Right renal pelvis (tissue), 4 donors: ENCODE data around the gene TIFAB. TPM values are rescaled to one million over a fixed set of nuclear protein-coding genes. Genes with fewer than 3 reads are reported as not detected.
"Not testable (repeated sequence)": the region's sequence is repeated elsewhere in the genome, so short reads cannot be mapped to it uniquely, and the experiment has no call there.

Source experiments
- DNase-seq, 4 donors: peaks; one replicate each; pipeline ENCODE4 v3.0.0-alpha.2; 2013; ENCODE audit warnings: low read depth in 4 of 4, low spot score in 3 of 4, missing footprints in 1 of 4
- polyA plus RNA-seq, 4 donors: library from polyadenylated mRNA; unstranded; fragments of 120-200 nt; gene quantifications; one replicate each; pipeline ENCODE4 v1.2.1, GENCODE V29; 2013; ENCODE audit not compliant: insufficient read length in 4 of 4

Gene TIFAB
- under 1 TPM; 0.06 to 0.28 (median 0.18) TPM for polyA plus RNA-seq

DNA sequence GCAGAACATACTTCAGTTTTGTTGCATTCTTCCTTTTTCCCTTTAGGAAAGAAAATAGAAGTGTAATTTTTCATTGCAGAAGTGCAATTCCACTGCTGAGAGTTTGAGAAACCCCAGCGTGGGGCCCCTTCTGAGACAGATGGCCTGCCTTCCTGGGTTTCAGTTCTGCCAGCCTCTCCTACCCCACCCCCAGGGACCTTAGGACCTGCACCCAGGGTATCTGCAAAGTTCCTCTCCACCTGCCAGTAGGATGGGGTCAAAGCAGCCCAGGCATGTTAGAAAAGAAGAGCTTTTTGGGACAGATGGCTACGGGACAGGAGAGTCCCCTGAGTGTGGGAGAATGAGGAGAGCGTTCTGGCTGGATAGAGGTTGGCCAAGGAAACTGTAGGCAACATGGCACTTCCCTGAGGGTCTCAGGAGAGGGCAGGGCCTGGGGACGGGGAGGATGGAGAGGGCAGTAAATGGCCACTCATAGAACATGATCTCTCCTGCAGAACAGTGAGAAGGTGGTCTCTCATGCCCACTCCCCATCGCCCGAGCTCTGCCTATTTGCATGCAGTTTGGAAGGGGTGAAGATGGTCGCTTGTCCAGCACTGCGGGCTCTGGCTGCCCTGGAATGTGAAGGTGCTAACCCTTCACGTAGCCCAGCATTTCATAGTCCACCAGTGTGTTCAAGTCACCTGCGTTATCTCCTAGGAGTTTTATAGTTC is at the start of gene TIFAB:
Gene TIFAB, minus strand, starts transcription at position 31 of the 710 bp plus-strand sequence. CDS start 2,412 bp downstream, outside the sequence.
- DNase-seq = no peak

- DNase-seq = no peak
Measured at GRCh38 chr5:135498637-135498995, 46.5 kb upstream of the TIFAB start.

DNA sequence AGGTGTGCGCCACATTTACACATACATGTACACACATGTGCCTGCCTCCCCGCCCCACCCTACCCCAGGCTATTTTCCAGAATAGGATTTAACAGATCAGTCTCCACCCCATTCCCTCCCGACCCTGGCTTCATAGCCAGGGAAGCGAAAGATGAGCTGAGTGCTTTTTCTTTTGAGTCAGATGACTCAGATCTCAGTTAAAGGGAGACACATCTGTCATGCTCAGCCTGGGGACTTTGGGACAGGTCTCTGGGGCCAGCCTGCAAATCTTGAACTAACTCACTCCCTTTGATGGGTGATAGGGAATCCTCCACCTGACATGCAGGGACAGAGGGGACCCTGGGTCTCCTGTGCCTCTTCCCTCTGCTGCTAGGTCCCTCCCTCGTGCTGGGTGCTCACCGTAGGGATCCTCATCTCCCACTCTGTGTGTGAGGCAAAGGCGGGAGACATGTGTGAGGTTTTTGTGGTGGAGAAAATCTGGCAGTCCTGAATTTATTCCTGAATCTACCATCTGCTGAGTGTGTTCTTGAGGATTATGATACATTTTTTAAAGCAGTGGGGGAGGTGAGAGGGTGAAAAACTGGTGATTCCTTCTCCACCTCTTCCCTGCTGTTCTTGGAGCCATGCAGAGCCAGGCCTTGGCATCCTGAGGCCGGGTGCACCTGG is 46.0 kb upstream of the TIFAB start:
- no peak for DNase-seq

DNA sequence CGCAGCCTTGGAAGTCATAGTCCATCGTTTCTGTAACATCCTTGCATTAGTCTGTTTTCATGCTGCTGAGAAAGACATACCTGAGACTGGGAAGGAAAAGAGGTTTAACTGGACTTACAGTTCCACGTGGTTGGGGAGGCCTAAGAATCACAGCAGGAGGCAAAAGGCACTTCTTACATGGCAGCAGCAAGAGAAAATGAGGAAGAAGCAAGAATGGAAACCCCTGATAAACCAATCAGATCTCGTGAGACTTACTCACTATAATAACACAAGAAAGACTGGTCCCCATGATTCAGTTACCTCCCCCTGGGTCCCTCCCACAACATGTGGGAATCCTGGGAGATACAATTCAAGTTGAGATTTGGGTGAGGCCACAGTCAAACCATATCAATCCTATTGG is 43.4 kb upstream of the TIFAB start:
- DNase-seq = not testable (repeated sequence)

GRCh38 chr5:135494196-135494595 is 42.0 kb upstream of the TIFAB start:
- no peak for DNase-seq

DNA sequence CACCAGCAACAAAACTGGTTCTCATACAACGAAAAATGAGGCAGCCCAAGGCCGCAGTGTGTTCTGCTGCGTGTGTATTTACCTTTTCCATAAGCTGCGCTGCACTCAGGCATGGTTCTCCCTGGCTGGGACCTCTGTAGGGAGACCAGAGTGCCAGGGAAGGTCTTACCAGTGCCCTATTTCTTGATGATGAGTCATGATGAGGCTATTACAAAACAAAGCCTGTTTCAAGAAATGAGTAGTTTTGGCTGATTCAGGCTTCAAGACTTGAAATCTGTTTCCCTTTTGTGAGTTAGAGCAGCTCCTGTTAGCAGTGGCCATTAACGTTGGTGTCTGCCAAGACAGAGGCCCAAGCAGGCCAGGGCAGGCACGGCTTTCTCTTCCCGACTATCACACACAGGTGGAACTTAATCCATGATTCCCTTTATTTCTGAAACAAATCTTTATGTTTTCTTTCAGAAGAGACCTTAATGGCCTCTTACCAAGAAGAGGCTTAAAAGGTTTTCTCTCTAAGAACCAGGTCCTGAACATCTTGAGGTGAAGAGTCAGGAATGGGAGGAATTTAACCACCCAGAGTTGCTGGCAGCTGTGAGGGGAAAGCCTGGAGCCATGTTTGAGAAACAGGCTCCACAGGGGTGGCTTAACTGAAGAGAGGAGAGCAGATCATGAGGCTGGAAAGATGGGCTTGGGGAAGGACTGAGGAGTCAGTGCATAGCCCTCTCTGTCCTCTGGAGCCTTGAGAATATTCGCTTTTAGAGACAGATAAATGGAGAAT is 41.4 kb upstream of the TIFAB start:
- no peak for DNase-seq

DNA sequence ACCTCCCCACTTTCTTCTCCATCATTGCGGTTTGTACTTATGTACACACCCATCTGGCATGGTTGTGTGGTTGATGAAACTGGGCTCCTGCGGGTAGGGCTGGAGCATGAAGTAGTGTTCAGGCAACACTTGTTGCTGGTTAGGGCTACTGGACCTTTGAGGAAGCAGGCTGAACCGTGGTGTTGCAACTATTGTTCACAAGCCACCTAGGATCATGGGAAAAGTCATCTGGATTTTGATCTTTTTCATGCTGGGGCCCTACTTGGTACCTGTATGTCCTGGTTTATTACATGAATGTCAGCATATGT is 40.1 kb upstream of the TIFAB start:
- no peak for DNase-seq

DNA sequence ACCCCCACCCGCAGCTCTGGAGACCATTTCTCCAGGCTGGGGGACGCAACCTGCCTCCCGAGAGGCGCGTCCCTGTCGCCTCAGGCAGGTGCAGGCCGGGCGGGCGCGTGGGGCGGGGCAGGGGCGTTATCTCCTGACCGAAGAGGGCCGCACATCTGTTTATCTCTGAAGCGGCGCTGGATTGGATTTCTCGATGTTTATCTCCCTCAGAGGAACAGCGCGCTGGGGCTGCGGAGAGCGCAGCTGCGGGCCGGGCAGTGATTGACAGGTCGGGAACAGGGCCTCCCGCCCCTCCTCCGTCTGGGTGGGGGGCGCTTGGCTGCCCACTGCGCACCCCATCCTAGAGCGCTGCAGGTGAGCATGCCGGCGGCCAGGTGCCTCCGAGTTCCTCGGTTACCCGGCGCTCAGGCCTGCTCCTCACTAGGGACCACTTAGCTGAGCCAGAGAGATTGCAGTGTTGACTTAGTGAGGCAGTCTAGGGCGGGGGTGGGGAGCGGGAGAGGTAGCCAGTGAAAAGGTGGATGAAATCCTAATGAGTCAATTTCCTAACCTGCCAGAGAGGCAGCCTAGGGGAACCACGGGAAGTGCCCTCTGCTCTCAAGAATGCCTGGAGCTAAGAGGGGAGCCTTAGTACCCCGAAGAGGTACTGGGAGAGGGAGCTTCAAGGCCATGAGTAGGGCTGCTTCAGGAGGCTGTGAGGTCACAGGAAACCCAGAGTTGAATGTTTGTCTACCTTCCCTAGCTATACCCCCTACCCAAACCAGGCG is 39.6 kb upstream of the TIFAB start:
- DNase-seq = no peak

- DNase-seq = no peak
Measured at GRCh38 chr5:135491038-135491551, 38.9 kb upstream of the TIFAB start.

DNA sequence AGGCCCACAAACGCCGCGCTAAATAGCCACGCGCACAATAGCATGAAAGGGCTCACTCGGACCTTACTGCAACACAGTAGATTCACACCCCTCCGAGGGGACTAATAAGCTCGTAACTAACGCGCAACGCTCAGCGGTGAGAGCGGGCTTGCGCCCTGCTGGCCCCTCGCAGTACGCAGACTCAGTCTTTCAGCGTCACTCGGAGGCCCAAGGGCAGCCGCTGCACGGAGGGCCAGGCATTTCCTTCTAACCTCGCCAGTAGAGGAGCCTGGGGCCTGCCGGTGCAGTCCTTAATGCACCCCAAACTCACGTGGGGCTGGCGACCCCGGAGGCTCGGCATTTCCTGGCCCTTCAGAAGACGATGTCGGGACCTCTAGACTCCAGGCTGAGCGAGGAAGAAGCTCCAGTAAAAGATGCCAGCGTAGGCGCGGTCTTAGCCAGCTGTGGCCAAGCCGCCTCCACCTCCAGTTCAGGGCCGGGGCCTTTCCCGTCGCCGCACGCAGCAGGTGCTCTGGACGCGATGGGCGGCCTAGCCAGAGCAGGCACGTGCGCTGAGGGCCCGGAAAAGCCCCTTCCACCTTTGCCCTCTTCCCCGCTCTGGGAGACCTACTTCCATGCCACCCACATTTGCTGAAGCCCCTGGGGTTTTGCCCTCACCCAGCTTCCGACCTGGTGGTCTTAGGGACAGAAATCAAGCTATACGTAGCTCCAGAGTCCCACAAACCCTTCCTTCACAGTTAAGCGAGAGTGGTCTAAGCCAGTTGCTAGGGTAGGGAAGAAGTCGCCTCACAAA is 38.3 kb upstream of the TIFAB start:
- DNase-seq = no peak

DNA sequence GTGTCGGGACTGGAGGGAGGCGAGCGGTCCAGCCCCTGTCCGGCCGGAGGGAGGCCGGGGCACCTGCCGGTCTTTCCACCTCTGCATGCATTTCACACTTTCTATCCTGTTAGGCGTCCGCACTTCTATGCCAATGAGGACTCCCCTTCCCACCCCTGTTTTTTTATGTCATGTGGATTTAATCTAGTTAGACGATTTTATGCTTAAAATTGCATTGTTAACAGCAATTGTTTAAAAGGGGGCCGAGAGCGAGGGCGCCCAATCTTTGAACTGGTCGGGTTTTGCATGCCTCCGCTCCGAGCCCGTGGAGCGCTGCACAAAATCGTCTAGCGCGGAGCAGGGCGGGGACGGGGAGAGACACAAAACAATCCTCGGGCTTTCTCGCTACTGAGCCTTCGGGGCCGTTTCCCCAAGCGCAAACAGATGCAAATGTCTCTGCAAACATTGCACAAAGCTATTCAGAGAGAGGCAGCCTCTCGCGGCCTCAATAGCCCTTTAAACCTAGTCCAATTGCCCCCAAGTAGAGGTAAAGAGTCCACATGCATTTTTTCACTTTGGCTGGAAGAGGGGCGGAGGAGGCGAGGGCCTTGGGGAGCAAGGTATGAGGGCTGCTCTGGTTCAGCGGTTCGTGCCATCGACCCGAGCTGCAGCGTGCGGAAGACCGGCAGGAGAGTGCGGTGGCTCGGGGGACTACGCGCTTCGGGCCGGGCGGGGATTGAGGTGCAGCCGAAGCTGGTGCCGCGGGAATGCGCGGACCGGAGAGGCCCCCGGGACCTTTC is 37.5 kb upstream of the TIFAB start:
- DNase-seq = no peak

- peak; percentile 41 to 54 (median 46) for DNase-seq
Measured at GRCh38 chr5:135488727-135489465, 36.7 kb upstream of the TIFAB start.

DNA sequence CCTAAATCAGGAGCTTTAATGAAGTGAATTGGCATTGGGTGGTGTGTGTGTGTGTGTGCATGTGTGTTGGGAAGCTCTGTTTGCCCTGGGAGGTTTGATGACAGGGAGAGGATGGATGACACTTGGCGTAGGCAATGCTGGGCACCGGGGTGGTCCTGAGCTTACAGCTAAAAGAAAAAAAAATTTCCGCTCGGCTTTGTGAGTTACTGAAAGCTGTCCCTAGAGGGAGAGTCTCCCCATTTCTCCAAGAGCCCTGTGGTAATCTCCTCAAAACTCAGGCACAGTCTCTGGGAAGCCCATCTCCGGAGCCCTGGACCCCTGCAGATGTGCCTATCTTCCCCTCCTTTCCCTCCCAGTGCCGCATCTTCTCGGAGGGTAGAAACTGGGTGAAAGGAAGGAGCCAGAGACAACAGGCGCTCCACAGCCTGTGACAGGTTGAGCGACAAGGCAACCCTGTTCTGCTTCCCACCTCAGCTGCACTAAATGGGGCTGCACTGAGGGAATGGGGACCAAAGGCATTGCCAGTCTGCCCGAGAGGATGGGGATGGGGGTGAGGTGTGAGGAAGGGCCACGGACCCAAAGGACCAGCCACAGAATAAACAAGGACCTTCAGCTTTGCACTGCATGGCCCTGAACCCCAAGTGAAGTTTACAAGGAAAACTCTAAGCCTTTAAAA is 35.8 kb upstream of the TIFAB start:
- DNase-seq = no peak

- DNase-seq = no peak
Measured at GRCh38 chr5:135487037-135487395, 34.9 kb upstream of the TIFAB start.

DNA sequence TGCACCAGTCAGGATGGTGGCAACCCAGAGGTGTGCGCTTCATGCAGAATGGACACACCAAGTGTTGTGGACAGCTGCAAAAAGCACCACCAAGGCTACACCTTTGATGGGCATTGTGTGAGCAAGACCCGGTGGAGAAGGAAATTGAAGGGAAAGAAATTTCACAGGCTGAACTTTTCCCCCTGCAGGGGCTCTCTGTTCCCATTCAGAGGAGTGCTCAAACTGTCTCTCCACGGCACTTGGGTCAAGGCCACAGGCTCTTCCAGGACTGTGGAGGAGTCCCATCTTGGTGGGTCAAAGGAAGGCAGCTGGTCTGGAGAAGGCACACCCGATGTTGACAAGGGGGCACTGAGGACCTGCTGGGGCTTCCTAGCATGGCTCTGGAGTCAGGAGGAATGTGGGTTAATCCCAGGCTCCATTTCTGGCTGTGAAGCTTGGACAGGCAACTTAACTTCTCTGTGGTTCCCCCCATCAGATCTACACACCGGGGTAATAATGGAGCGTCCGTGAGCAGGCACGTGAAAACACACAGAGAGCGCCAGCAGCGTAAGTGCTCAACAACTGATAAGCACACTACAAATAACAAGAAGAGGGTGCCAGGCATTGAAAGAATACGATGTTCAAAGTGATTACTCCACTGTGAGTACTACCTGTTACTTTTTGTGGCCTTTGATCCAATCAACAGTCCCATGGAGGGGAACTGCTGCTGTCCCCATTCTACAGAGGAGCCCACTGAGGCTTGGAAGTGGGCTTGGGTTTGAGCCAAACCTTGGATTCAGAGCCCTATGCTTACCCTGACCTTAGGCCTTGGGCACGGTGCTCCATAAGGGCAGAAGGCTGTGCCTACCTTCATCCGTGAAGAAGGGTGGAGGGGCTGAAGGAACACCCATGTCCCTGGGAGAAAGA is 34.2 kb upstream of the TIFAB start:
- no peak for DNase-seq

GRCh38 chr5:135484674-135485086 is 32.5 kb upstream of the TIFAB start:
- no peak for DNase-seq

DNA sequence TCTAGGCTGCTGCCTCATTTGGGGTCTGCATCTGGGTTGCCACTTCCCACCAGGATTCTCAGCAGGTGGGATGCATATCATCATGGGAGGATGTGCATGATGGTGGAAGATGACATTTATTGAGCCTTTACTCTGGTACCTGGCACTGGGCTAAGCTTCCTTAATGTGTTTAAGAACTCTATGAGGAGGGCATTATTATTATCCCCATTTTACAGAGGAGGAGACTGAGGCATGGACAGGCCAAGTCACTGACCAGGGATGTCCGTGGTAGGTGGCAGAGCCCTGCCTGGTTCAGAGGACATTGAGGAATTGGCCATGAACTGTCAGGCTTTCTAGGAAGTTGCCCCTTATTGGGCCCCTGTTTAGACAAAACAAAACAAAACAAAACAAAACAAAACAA is 31.1 kb upstream of the TIFAB start:
- no peak for DNase-seq
